Colon (tissue), 2 donors: Measurements from ENCODE around the gene STK32C.
"Not testable (repeated sequence)": the region's sequence is repeated elsewhere in the genome, so short reads cannot be mapped to it uniquely, and the experiment has no call there.

Source experiments
- FAIRE-seq: peaks from 2 replicates; lab custom pipeline; 2012; peaks lifted over from hg19 to GRCh38; lab: Jason Lieb, UNC
- donor health status: control.
- donor health status: control.

Gene STK32C

DNA sequence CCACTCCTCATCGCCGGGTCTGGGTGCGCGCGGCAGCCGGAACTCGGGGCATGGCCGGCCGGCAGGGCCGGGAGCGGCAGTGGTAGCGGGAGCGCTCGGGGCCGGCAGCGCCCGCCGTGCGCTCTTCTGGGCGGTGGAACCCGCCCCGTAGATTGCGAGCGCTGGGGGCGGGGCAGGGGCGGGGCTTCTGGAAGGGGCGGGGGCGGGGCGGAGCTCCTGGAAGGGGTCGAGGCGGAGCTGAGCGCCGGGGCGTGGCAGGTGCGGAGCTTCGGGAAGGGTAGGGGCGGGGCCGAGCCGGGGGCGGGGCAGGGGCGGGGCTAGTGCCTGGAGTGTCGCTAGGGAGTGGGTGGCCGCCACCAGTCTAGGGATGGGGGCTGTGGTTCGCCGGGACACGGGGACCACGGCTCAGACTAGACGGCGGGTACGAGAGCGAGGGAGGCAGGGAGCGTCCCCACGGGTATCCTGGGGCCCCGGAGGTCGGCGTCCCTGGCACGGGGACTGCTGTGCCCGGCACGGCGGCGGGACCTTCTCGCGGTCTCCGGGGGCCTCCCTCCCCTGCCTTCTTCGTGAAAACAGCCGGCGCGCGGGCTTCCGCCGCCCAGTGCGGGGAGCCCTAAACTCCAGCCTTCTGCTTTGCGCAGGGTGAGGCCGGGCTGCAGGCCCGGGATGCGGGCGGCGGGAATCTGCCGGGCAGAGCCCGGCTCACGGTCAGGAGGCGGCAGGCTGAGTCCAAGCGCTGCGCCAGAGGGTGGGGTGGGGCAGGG is at the start of gene STK32C:
Gene STK32C (minus strand): TSS at position 128 of the 764 bp plus-strand sequence. CDS start 117 bp downstream, at position 11.
- no peak for FAIRE-seq

DNA sequence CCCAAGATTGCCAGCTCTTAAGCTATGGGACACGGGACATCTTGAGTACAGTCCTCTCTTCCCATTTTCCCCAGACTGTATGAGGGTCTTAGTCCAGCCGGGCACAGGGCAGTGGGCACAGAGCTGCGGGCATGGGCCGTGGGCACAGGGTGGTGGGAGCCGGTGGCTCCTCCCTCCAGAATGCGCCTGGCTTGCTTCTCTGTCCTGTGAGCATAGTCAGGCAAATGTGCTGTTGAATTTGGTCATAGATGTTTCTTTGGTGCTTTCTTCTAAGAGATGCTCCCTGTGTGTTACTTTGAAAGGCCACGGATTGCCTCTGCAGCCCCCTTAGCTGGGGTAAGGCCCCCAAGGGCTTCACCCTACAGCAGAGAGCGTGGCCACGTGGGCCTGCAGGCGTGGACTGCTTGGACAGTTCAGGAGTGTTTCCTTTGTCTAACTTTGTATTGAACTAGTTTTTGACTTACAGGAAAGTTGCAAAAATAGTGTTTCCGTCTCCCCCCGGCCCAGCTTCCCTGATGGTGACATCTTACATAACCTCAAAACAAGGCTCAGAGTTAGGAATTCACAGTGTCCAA is 49.0 kb upstream of the STK32C start:
- FAIRE-seq, result no peak

DNA sequence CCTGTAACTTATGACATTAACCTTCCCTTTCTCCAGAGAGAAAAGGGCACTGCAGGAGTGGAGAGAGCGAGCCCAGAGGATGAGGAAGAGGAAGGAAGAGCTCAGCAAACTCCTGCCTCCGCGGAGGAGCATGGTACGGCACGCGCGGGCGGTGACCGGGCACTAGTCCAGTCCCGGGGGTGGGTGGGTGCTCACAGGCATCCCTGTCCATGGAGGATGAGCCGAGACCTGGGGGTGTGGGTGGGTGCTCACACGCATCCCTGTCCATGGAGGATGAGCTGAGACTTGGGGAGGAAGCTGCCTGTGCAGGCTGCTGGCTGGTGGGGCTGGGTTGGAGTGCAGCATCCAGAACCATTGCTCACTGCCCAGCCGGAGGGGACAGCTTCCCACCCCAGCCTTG is 48.0 kb upstream of the STK32C start:
- no peak for FAIRE-seq

DNA sequence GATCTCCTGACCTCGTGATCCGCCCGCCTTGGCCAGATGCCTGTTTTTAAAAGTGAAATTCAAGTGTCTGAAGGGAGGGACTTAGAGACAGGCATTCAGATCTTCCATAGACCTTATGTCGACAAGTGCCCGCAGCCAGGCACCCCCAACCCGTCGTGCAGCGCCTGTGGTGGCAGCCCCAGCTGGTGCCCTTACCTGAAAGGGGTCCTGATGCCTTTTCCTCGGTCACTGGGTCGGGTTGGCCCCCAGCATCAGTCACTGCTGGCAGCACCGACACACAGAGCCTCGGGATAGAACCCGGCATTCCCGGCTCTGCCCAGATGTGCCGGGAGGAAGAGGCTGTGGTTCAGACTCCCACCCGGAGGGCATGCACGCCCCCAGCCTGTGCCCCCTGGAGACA is 47.5 kb upstream of the STK32C start:
- FAIRE-seq, result no peak

DNA sequence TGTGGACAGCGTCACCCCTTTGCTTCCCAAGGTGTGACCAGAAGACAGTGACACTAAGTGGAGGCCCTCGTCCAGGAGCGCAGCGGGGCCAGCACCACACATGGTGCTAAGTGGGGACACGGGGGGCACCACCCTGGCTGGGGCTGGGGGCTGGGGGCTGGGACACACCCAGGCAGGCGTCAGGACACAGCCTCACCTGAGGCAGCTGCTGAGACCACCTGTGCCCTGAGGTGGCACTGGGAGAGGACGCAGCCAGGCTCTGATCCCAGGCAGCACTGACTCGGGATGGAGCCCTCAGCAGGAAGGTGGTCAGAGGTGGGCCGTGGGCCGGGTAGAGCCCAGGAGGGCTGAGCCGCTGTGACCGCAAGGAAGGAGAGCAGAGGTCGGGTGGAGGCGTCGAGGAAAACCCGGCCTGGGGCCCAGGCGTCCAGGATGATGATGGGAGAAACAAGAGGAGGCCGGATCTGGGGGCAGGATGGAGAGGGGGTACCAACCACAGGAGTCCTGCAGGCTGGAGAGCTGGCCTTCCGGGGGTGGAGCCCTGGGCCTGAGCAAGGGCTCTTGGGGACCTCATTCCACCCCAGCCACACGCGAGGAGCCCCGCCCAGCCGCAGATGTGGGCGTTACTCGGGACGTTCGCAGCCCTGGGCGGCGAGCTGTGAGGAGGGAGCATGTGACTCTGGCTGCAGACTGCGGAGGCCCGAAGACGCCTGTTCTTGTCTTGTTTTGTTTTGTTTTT is 46.8 kb upstream of the STK32C start:
- no peak for FAIRE-seq

DNA sequence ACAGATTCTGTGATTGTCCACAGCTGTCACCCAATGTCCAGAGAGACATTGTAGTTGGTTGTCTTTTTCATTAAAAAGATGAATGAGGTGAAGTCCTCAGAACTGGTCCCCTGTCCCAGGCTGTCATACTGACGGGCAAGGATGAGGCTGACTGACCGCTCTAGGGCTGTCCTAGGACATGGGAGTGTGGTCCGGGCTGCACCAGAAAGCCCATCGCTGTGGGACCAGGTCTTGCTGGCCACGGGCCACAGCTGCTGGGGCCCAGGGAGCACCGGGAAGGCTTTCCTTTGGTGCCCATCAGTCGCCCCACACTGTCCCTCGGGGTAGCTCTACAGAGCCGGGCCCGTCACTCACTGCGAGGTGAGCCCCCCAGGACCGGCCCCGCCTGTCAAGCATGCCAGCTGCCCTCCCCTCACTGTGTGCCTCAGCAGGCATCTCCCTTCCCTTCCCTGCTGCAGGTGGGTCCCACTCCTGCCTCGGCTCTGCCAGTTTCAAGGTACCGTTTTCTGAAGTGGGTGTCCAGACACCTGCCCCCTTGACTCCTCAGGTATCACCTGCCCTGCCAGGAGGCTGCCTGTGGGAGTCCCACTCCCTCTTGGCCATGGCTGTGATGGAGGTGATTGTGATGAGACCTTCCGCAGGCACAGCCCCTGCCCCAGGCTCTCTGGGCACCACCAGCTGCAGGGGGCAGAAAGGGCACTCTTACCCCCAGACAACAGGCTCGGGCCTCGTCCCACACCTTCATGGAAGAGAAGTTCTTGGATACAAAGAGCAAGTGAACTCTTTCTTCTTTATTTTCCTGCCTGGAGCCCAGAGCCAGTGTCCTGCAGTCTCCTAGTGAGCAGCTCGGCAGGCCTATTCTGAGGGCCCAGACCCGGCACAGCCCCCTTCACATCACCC is 46.0 kb upstream of the STK32C start:
- FAIRE-seq, result no peak

DNA sequence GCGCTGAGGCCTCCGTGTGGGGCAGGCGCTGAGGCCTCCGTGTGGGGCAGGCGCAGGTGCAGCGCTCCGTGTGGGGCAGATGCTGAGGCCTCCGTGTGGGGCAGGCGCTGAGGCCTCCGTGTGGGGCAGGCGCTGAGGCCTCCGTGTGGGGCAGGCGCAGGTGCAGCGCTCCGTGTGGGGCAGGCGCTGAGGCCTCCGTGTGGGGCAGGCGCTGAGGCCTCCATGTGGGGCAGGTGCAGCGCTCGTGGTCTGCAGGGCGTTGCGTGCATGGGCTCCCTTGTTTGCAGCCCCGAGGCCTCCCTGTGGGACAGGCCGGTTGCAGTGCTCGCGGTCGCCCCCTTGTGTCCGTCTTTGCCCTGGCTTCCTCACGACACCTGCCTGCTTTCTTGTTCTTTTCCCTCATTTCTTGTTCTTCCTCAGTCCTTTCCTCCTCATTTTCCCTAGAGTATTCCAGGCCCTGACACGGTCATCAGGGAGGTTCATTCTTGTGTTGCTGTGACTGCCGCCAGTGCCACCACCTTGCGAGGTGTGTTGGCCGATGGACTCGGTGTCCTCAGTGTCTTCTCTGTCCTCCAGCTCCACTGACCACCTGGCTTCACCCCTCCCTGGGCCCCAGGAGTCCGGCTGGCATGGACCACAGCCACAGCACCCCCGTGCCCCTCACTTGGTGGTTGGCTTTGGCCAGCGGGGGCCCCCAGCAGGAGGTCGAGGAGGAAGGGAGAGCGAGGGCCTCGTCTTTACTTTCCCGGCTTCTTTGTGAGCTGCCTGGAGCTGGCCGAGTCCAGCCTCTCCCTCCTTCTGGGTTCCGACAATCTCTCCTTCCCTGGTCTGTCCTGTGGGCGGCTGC is 44.9 kb upstream of the STK32C start:
- not testable (repeated sequence) for FAIRE-seq

DNA sequence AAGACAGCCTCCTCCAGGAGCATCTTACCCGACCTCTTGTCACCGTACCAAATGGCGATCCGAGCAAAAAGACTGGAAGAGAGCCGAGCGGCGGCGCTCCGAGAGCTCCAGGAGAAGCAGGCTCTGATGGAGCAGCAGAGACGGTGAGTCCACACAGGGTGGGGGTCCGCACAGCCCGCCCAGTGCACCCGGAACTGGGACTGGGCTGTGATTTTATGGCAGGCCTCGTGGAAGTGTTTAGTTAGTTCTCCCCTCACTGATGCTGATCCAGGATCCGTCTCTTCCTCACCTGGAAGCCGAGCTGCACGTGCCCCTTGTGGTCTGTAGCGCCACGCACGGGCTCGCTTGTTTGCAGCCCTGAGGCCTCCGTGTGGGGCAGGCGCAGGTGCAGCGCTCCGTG is 43.9 kb upstream of the STK32C start:
- no peak for FAIRE-seq

DNA sequence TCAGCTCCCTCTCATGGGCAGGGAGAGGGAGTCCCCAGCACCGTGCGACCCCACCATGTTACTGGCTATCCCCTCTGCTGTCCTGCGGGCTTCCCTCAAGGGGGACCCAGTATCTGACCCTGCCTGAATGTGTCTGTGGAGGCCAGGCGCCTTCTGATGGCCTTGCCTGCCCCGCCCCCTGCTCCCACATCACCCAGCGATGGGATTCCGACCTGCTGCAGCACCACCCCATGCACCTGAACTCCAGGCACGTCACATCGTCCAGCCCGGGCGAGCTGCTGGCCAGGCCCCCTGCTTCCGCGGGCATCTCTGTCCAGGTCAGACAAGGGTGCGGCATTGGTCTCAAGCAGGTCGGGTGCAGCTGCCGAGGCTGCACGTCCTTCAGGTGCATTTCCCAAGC is 43.2 kb upstream of the STK32C start:
- no peak for FAIRE-seq

DNA sequence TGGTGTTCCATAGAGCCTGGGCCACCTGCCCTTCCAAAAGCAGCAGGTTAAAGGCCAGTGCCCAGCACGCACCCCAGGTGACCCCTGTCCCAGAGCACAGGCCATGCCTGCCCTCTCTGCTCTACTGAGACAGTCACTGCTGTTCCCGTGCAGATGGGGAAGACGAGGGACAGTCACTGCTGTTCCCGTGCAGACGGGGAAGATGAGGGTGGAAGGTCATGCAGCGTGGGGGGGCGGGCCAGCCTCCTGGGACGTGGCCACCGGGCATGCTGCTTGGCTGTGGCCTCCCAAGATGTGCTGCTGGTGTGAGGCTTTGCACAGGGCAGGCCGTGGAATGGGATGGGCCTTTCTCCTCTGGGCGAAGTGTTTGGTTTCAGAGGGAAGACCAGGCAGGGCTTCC is 42.6 kb upstream of the STK32C start:
- no peak for FAIRE-seq

DNA sequence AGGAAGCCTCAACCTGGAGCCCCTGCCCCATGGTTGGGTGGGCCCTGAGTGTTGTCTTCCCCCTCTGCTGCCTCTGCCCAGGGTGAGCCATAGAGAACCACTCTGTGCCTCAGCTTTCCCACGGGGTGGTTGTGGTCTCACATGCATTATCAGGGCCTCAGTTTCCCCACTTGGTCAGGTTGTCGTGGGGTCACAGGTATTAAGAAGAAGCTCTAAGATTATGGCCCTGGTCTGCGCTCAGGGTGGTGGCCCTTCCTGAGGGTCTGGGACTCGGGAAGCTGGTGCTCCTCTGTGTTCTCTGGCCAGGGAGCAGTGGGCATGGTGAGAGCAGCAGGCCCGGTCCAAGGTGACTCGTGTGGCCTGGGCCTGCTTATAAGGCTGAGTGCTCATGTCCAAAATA is 42.0 kb upstream of the STK32C start:
- FAIRE-seq, result no peak

DNA sequence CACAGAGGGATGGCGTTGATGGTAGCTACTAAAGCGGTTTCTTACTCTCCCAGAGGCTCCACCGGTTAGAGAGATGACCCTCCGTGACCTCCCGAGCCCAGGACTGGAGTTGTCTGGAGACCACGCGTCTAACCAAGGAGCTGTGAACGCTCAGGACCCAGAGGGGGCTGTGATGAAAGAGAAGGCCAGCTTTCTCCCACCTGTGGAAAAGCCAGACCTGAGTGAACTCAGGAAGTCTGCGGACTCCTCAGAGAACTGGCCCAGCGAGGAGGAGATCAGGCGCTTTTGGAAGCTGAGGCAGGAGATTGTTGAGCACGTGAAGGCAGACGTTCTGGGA is 40.1 kb upstream of the STK32C start:
- no peak for FAIRE-seq

DNA sequence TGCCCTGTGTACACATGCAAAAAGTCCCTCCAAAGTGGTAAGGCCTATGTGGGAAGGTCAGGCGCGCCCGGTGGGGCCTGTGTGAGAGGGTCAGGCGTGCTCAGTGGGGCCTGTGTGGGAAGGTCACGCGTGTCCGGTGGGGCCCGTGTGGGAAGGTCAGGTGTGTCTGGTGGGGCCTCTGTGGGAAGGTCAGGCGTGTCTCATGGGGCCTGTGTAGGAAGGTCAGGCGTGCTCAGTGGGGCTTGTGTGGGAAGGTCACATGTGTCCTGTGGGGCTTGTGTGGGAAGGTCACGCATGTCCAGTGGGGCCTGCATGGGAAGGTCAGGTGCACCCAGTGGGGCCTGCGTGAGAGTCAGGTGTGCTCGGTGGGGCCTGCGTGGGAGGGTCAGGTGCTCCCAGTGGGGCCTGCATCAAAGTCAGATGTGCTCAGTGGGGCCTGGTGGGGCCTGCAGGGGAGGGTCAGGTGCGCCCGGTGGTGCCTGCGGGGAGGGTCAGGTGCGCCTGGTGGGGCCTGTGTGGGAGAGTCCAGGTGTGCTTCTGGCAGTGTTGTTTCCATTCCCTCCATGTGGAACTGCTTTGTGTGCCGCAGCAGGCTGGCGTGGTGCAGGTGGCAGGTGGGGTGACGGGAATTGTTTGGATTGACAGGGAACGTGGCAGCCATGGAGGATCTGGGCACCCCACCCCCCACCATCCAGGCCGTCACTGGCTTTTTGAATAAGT is 39.6 kb upstream of the STK32C start:
- FAIRE-seq, result no peak

DNA sequence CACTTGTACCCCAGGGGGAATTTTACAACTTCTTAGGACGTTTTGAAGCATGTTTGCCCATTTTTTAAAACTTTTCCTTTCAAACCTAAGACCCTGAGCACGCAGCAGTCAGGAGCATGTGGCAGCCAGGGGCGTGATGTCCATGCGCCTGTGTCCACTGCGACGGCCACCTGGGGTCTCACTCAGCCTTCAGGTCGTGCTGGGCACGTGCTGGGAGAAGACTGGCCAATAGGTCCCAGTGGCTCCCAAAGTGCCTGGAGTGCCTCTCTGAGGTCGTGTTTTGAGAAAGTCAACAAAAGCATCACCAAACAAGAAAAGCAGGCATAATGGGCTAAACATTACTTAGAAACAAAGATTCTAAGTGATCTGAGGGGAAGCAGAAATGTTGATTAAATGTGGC is 39.1 kb upstream of the STK32C start:
- no peak for FAIRE-seq

DNA sequence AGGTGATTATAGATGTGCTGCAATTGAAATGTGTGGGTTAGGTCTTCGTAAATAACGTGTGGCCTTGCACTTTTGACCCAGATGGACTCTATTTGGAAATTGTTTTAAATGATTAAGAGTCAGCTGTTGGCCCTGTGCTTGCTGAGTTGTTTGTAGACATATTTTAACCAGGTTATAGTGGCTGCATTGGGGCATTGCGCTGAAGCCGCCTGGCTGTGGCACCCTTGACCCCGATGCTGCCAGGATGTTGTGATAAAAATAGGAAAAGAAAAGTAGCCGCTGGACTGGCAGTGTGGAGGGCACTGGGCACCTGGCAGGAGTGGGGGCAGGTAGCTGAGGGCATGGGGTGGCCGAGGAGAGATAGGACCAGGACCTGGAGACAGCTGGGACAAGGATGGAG is 37.6 kb upstream of the STK32C start:
- no peak for FAIRE-seq

DNA sequence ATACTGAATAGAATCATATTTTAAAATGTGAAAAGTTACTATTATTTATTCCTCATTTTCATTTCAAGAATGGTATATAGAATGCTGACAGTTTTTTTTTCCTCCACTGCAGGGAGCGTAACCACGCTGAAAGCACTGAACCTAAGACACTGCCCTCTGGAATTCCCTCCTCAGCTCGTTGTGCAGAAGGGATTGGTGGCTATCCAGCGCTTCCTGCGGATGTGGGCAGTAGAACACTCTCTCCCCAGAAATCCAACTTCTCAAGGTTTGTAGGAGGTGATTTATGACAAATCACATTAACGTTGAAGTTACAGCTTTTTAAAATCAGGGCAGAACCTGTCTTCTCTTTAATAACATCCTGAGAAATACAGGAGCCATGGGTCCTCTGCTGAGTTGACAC is 36.6 kb upstream of the STK32C start:
- FAIRE-seq, result no peak

DNA sequence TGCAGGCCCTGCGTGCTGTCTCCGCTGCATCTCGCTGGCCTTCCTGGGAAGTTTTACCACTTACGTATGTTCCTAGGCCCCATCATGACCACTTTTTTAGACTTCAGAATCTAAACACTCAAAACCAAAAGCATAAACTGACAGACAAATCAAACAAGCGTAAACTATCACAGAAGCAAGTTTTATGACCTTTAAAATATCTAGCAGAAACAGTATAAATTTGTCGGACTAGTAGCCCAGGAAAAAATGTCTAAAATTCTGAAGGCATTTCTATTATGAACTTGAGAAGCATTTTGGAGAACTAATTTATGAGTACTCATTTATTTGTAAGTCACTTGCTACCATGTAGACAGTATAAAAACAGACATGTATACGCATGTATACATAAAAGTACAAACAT is 34.8 kb upstream of the STK32C start:
- FAIRE-seq, result no peak

DNA sequence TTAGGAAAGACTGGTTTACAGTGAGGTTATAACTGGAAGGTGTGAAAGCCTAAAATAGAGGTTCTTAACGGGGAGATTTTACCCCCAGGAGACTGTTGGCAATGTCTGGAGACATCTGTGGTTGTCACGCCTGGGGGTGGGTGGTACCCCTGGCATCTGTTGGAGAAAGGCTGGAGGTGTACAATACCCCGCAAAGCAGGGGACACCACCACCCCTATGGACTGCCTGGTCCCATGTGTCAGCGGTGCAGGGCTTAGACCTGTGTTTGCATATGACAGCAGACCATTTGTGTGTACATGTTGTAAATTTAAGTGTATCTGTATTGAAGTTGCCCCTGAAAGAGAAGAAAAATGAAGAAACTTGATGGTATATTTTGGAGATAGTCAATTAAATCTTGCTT is 34.0 kb upstream of the STK32C start:
- no peak for FAIRE-seq

DNA sequence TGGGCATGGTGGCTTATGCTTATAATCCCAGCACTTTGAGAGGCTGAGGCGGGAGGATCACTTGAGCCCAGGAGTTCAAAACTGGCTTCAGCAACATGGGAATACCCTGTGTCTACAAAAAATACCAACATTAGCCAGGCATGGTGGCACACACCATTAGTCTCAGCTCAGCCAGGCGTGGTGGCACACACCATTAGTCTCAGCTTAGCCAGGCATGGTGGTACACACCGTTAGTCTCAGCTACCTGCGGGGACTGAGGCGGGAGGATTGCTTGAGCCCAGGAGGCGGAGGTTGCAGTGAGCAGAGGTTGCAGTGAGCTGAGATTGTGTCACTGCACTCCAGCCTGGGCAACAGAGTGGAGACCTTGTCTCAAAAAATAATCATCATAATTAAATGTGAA is 33.3 kb upstream of the STK32C start:
- FAIRE-seq, result no peak

DNA sequence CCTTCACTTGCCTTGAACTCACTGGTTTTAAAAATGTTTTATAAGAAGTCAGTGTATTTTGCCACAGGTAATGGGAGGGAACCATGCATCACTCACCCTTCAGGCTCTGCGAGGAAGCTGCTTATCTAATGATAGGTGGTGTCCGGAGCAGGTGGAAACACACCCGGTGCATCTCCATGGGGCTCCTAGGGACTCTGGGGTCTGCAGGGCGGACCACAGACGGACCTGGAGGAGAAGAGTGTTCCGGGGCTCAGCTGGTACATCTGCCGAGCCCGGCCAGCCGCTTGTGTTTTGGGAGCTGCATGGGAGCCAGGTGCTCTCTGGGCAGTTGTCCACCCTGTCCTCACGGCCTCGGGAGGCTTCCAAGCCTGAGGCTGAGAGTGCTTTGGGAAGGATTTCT is 31.5 kb upstream of the STK32C start:
- no peak for FAIRE-seq

DNA sequence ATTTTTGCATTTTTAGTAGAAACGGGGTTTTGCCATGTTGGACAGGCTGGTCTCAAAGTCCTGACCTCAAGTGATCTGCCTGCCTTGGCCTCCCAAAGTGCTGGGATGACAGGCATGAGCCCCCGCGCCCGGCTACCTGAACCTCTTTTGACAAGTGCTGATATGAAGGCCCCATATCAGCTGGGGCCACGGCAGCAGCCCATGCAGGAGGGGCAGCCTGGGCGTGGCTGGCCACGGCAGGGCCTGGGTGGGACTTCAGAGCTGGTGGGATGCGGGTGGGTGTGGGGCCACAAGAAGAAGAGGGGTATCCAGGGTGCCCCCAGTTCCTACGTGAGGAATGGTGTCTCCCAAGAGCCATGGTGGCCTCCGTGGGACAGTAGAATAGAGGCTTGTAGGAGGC is 31.1 kb upstream of the STK32C start:
- FAIRE-seq, result no peak
